NCI-H2081 (cell line): Measurements from ENCODE around the gene TMEM134.
"Not testable (repeated sequence)": the region's sequence is repeated elsewhere in the genome, so short reads cannot be mapped to it uniquely, and the experiment has no call there.

Source experiments
- DNase-seq, 2 experiments: peaks; one replicate each; lab custom pipeline; 2025; lab: John Stamatoyannopoulos, UW

Gene TMEM134

DNA sequence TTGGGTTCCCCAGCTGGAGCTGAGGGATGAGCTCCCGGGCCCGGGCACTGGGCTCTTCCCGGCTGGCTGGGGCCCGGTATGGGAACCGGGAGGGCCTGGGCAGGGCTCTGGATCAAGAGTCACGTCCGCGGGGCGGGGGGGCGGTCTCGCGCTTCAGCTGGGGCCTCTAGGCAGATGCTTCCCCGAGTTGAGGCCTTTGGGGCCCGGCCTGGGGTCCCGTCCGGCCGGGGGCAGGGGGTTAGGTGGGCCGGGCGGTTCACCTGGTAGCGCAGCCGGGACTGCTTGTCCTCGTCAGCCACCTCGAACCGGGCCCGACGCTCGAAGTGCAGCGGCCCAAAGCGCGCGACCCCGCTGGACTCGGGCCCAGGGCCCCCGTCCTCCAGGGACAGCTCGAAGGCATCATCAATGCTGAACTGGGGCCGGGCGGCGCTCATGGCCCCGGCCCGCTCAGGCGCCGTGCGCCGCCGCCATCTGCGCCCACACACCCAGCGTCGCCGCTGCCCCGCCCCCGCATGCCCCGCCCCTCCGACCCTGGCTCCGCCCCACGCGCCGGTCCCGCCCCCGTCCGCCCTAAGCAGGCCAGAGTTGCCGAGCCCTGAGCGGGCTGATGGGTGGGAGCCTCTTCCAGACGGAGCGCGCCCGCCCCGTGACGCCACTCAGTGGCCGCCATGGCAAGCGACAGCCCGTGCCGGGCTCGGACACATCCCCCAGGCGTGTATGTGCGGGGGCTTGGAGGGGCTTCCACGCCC is at the start of gene TMEM134:
Gene TMEM134 (minus strand): TSS at position 493 of the 749 bp plus-strand sequence. CDS start 59 bp downstream, at position 434.
- DNase-seq: peak; percentile 89

DNA sequence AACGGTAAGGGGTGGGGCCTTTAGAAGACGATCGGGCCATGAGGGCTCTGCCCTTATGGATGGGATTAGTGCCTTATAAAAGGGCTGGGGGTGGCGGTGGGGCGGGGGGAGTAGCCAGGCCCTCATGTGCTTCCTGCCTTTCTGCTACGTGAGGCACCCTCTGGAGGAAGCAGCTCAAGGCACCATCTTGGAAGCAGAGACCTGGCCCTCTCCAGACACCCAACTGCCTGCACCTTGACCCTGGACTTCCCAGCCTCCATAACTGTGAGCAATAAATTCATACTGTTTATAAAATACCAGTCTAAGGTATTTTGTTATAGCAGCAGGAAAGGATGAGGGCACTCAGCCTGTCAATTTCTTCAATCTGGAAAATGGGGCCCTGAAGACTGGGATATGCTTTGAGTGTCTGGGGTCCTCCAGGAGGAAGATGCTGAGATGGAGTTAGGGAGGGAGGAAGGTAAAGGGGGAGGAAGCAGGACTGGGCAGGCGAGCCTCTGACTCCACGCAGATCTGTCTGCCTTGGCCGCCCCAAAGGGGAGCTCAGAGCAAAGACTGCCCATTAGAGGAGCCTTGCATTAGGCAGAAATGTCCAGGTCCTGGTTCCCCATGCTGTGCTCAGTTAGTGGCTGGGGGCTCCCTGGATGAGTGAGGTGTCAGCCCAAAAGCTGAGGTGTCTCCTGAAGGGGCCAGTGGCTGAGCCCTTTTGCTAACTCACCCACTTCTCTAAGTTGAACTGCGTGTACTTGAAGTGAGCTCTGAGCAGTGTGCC is 48.9 kb upstream of the TMEM134 start:
- no peak for DNase-seq

DNA sequence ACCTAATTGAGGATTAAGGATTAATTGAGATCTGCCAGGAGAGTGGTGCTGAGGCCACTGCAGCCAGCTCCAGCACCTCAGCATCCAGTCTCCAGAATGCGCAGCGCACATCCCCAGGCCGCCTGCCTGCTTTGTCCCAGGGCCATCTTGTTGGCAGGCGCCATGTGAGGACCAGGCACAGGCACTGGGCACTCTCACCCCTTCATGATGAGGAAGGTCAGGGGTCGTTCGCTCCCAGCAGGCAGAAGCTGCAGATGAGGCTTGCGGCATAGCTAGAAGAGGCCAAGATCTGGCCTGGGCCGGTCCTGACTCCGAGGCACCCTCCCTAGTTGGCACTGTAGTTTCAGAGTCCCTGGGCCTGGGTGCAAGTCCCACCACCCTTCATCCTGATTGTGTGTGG is 47.8 kb upstream of the TMEM134 start:
- DNase-seq: no peak

DNA sequence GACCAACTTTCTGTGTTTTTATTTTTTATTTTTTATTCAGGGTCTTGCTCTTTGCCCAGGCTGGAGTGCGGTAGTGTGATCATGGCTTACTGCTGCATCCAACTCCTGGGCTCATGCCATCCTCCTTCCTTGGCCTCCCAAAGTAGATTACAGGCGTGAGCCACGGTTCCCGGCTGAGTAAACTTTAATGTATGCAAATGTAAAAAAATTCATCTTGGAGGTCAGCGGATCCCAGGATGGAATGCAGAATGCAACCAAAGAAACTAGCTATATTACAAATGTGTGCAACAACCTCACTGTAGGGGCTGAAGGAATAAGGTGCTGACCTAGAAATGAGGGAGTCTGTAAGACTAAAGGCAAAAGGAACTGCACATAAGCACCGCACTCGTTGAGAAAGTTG is 45.1 kb upstream of the TMEM134 start:
- DNase-seq: no peak

DNA sequence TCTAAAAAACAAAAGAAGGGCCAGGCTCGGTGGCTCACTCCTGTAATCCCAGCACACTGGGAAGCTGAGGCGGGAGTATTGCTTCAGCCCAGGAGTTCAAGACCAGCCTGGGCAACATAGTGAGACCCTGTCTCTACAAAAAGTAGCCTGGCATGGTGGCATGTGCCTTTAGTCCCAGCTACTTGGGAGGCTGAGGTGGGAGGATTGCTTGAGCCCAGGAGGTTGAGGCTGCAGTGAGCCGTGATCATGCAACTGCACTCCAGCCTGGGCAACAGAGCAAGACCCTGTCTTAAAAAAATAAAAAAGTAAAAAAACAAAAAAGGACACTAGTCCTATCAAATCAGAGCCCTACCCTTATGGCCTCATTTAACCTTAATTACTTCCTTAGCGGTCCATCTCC is 42.5 kb upstream of the TMEM134 start:
- not testable (repeated sequence) for DNase-seq

GRCh38 chr11:67510023-67510345 is 40.9 kb upstream of the TMEM134 start:
- no peak for DNase-seq

GRCh38 chr11:67508486-67509121 is 39.6 kb upstream of the TMEM134 start:
- peak; percentile 95 for DNase-seq

GRCh38 chr11:67507864-67508485 is 38.9 kb upstream of the TMEM134 start, which contains the start of gene CDK2AP2:
Gene CDK2AP2, minus strand, starts transcription at chr11:67508162. Its CDS starts 80 bp downstream, at chr11:67508082.
- peak; percentile 97 to 100 for DNase-seq

DNA sequence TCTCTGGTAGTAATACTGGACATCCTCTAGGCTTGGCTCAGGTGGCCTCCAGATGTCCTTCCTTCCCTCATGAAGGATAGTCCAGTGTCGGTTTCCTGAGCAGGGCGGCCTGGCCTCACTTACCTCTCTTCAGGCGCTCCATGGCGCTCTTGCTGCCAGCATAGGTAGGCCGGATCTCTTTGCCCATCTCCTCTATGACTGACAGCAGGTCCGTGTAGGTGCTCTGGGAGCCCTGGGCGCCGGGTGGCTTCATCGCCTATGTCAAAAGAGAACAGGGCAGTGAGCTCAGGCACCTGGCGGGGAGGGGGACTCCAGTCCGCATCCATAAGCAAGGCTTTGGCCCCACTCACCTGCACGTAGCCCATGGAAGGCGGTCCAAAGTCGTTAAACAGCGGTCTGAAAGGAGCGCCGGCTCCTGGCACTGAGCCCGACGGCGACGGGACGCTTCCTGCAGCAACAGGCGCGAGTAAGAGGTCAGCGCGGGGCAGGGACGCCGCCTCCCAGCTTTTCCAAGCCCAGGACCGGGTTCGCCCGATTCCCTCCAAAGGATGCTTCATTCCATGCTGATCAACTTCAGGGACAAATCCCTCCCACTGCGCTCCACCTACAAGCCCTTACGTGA is 38.3 kb upstream of the TMEM134 start:
- no peak for DNase-seq

GRCh38 chr11:67506426-67507051 is 37.5 kb upstream of the TMEM134 start:
- DNase-seq: no peak

- DNase-seq: peak; percentile 76 to 84
Measured at GRCh38 chr11:67505605-67506396, 36.8 kb upstream of the TMEM134 start.

- peak; percentile 8 to 13 for DNase-seq
Measured at GRCh38 chr11:67504950-67505581, 36.0 kb upstream of the TMEM134 start, which contains the start of gene PITPNM1. Gene PITPNM1, minus strand, starts transcription at chr11:67505363. Its CDS starts 1,183 bp downstream, at chr11:67504180.

- DNase-seq: peak in 1 of 2 experiments; percentile 3
Measured at GRCh38 chr11:67504005-67504949, 35.2 kb upstream of the TMEM134 start.

DNA sequence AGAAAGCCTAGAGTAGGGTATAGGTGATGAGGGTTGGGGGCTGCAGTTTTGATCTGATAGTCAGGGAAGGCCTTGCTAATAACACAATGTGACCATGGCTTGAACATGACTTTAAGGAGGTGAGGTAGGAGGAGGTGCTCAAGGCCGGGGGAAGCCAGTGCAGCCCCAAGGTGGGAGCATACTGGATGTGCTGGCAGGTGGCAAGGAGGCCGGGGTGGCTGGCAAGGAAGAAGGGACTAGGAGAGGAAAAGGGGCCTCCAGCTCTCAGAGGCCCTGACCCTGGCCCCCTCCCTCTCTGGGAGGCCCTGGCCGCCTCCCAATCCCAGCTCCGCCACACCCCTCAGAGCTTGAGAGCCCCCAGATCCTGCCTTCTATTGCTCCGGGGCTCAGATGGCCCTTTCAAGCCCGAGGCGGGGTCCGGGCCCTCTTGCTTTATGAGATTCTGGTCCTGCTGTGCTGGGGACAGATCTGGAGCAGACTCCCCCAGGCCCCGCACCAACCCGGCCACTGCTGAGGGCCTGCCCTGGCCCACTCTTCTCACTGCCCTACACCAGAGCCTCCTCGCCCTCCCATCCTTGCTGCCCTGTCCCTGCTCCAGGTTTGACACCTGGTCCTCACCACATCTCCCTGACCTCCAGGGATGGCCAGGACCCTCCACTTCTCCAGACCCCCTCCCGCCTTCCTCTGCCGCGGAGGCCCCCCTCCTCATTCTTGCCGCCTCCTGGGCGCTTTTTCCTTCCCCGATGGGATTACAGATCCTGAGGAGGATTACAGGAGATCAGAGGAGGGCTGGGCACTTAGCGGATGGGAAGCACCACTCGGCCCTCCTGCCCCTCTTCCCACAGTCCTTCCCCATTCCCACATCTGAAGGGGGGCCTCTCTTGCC is 34.3 kb upstream of the TMEM134 start:
- no peak for DNase-seq

GRCh38 chr11:67502328-67502979 is 33.4 kb upstream of the TMEM134 start:
- DNase-seq: no peak

GRCh38 chr11:67501854-67502253 is 32.8 kb upstream of the TMEM134 start:
- no peak for DNase-seq
